Retinal pigment epithelial cell (primary cell): ENCODE measurements around the gene MYRIP.

Source experiments
- DNase-seq: peaks from one replicate; pipeline ENCODE4 v3.0.0-alpha.2; 2010; ENCODE audit warnings: low read depth
- H3K4me3 ChIP-seq: 2 replicates; pipeline ENCODE4 v1.5.1; 2011; ENCODE audit warnings: mild to moderate bottlenecking, low read length, control low read depth, moderate library complexity
- CTCF ChIP-seq: conservative IDR thresholded peaks from 2 replicates; pipeline ENCODE4 v1.5.1; 2011; ENCODE audit warnings: low read depth, low read length, control low read depth, inconsistent platforms

Gene MYRIP

GRCh38 chr3:40290396-40290795 lies 481.0 kb downstream of the MYRIP start:
- no peak for TF ChIP-seq CTCF
- no peak for DNase-seq
- no peak overlapping the region for H3K4me3 ChIP-seq

DNA sequence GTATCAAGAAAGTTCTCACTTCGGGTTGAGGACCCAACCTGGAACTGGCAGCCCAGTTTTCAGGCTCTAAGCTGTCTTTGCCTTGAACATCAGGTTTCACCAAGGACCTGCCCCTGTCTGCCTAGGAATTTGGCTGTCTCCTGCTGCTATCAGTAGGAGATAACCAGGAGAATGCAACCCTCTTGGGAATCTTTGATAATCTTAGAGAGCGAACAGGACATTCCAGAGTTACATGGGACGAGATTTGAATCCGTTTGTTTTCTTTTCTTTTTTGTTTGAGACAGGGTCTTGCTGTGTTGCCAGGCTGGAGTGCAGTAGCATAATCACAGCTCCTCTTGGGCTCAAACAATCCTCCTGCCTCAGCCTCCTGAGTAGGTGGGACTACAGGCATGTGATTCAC lies 482.1 kb downstream of the MYRIP start:
- no peak for TF ChIP-seq CTCF
- no peak overlapping the region for H3K4me3 ChIP-seq
- no peak for DNase-seq

GRCh38 chr3:40292637-40293349 lies 483.4 kb downstream of the MYRIP start:
- no peak overlapping the region for H3K4me3 ChIP-seq
- no peak for DNase-seq
- TF ChIP-seq CTCF: no peak

DNA sequence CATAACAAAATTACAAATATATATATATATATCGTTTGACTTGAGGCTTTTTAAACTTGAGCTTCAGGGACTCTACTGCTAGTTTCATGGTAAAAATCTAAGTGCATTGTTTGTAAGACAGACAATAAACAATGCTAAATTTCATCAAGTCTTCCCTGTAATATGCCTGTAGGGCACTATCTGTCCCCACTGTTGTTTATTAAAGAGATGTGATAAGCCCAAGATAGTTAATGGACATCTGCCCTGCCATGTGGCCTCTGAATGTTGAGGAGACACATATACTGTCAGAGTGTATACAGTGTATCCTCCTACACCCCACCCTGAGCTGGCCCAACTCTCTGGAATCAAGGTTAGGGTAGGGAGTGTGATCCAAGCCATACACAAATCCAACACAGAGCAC lies 485.0 kb downstream of the MYRIP start:
- TF ChIP-seq CTCF: no peak
- no peak for DNase-seq

DNA sequence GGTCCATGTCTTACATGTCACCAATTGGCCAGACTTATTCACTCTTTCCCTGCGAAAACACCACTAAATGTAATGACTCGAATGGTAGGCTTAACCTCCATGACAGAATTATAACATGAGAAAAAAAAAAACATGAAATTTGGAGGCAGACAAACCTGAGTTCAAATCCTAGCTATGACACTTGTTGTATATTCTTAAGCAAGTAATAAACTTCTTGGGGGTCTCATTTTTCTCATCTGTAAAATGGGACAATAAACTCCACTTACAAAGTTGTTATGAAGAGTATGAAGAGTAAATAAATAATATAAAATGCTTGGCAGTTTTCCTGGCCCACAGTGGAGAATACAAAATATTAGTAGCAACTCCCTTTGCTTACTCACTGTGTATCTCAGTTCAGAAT lies 488.7 kb downstream of the MYRIP start:
- DNase-seq: no peak
- H3K4me3 ChIP-seq: no peak overlapping the region
- TF ChIP-seq CTCF: no peak

More for the DNA sequence above, 485.0 kb downstream of the MYRIP start:
- H3K4me3 ChIP-seq: no peak overlapping the region

DNA sequence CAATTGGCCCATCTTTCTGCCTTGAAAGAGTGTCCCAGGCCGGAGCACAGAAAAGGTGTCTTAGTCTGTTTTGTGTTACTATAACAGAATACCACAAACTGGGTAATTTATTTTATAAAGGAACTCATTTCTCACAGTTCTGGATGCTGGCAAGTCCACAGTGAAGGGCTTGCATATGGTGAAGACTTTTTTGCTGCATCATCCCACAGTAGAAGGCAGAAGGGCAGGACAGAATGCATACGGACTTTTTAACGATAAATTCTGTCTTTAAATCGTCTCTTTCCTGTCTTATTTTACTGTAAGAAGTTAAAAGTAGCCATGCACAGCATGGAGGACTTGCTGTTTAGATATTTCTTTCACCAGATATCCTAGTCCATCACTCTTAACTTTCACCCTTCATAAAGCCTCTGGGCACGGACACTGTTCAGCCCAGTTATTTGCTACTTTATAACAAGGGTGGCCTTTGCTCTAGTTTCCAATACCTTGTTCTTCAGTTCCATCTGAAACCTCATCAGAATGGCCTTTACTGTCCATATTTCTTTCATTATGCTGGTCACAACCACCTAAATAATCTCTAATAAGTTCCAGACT lies 489.8 kb downstream of the MYRIP start:
- no peak overlapping the region for H3K4me3 ChIP-seq
- no peak for TF ChIP-seq CTCF
- DNase-seq: no peak

DNA sequence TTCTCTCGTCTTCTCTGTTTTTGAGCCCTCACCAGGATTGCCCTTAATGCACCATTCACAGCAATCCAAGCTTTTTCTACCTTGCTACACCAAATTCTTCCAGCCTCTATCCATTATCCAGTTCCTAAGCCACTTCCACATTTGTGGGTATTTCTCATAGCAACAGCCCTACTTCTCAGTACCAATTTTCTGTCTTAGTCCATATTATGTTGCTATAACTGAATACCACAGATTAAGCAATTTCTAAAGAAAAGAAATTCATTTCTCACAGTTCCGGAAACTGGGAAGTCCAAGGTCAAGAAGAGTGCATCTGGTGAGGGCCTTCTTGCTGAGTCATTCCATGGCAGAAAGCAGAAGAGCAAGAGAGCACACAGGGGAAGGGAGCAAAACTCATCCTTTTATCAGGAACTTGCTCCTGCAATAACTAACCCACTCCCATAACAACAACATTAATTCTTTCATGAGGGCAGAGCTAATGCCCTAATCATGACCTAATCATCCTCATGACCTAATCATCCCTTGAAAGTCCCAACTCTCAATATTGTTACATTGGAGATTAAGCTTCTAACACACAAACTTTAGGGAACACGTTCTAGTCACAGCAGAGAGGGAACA lies 490.4 kb downstream of the MYRIP start:
- TF ChIP-seq CTCF: no peak
- H3K4me3 ChIP-seq: no peak overlapping the region
- DNase-seq: no peak
